Midbrain (tissue), 1 donor: Measurements from ENCODE around the gene ASAP2.
A peak's percentile ranks its signal among the peaks of the same experiment; 100 is the strongest.

Experiments
- DNase-seq: peaks from one replicate; lab custom pipeline; 2025; lab: John Stamatoyannopoulos, UW

Gene ASAP2

GRCh38 chr2:9231291-9232165 lies 24.9 kb downstream of the ASAP2 start:
- no peak for DNase-seq

DNA sequence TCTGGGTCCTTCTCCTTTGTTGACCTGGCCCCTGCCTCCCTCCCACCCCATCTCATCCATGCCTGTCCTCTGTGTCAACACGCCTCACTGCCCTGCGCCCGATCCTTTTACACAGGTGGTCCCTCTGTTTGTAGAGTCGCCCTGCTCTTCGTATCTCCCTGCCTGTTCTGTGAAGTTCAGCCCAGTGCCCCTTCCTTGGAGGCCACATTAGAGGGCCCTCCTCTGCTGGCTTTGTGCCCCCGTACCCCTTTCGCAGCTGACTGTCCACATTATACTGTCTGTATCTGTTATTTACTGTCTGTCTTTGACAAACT lies 25.5 kb downstream of the ASAP2 start:
- no peak for DNase-seq

GRCh38 chr2:9232886-9233285 lies 26.3 kb downstream of the ASAP2 start:
- no peak for DNase-seq

DNA sequence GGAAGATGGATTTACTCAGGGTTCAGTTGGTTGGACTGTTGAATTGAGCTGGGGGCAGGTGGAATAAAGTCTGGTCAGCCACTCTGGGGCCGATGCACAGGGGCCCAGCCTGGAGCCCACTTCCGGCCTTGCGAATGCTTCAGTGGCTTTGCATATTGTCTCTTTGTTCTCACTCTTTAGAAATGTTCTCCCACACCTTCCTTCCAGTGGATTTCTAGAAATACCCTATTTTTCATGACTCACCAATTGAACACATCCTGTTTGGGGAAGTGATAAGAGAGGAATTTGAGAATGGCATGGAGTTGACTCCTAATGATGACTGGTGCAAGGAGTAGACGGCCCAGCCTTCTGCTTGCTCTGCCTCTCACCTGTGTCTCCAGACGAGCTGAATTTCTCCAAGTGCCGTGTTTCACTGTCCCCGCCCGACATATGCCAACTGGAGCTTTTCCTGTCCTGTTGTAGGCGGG lies 28.1 kb downstream of the ASAP2 start:
- DNase-seq = no peak

DNA sequence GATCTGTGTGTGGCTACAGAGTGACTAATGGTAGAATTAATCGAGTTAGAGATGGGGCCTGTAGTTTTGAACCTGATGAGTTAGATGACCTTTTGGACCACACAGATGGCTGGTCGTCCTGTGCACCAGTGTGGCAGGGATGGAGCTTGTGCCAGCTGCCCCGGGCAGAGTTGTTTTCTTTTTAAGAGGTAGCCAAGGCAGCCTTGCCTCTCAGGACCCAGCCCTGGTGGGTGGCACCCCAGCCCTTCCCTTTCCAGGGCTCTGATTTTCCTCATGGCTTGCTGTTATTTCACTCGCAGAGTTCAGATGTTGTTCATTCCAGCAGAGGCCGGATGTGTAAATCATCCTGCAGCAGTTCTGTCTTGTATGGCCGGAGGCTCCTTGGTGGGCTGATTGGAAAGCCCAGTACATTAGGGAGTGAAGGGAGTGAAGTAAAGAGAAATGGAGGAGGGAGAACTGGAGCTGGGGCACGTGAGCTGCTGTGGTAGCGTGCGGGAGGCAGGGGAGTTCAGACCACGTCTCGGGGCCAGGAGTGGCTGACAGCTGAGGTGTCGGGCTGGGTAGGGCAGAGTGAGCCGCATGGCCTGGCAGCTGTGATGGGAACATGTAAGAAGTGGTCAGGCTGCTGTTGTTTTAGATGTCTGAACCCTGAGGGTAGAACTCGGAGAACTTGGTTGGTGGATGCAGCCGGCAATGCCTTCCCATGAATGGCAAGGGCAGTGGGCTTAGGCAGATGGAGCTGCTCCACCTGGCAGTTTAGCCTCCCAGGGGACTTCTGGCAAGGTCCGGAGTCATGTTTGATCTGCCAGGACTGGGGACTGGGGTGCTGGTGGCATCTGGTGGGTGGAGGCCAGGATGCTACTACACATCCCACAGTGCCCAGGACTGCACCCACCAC lies 28.8 kb downstream of the ASAP2 start:
- no peak for DNase-seq

- no peak for DNase-seq
Observed at GRCh38 chr2:9236045-9236344, 29.4 kb downstream of the ASAP2 start.

DNA sequence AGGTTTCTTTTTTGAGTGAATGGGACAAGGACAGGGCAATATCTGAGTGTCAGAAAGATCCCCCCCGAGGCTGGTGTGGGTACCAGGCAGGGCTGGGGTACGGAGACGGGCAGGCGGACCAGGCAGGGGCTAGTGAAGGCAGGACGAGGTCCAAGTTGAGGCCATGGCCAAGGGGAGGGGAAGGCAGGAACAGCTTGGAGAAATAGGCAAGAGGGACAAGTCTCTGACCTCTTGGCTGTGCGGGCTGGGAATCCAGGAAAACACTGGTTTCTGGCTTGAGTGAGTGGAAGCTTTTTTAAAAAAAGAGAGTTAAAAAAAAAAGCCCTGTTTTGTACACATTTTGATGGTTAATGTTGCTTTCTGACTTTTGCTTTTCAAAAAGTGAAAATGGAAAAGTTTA lies 30.3 kb downstream of the ASAP2 start:
- DNase-seq = peak; percentile 22

- DNase-seq = no peak
Observed at GRCh38 chr2:9237831-9238230, 31.2 kb downstream of the ASAP2 start.

DNA sequence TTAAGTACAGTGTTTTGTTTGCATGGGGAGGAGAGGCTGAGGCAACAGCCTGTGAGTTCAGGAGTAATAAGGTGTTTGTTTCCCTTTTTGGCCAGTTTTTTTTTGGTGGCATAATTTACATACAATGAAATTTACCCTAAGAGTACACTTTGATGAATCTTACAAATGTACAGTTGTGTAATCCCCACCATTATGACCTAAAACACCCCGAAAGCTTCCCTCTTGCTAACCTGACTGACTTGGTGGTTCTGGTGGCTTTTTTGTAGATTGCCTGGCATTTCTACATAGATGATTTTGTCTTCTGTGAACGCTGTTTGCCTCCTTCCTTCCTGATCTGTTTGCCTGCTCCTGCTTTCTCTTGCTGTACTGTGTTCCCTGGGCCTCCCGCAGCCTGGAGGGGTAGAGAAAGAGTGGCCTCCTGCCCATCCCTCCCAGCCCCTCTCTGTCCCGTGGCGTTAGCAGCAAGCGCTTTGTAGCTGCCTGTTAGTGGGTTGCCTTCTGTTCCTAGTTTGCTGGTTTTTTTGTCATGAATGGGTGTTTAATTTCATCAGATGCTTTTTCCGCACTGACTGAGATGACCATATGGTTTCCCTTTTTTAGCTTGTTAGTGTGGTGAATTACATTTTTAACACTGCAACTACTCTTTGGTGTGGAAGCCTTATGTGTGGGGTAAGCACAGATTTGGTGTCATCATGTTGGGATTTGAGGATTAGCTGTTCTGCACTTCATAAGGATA lies 32.1 kb downstream of the ASAP2 start:
- no peak for DNase-seq

- DNase-seq = no peak
Observed at GRCh38 chr2:9239616-9240015, 33.0 kb downstream of the ASAP2 start.

GRCh38 chr2:9240745-9241144 lies 34.1 kb downstream of the ASAP2 start:
- DNase-seq = no peak

- no peak for DNase-seq
Observed at GRCh38 chr2:9241233-9241632, 34.6 kb downstream of the ASAP2 start.

DNA sequence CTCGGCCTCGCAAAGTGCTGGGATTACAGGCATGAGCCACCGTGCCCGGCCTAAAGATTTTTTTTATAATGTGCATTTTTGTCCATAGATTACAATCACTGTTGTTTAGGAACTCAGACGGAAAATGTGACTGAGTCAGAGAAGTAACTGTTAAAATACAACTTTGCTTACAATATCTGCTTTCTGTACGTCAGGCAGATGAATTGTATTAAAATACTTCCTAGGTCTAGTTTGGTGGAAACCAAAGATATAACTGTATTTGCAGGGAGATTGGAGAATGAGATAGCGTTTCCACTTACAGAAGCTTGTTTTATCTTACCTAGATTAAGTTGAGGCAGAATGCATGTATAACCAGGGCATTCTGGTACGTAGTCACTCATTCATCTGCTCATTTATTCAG lies 36.7 kb downstream of the ASAP2 start:
- no peak for DNase-seq

DNA sequence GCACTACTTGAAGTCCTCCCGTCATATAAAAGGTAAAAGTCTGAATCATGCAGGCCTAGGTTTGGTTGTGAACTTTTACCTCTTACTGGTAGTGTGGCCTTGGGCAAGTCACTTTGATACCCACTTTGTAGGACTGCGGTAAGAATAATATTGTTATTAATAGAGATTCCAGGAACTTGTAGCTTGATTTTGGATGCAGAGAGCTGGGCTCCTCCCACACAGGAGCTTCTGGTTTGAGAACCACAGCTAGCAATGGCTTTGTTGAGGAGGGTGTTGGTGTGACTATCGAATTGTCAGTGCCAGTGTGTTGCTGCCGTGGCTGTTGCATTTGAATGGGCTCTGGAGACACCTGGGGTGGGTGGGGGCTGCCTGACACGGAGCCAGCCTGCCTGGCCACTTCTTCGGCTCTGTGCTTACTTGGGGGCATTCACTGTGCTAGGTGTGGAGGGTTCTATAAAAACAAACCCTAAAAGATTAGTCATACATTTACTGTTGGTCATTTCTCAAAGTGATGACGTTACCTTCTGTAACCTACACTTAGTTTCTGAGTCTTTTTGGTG lies 38.5 kb downstream of the ASAP2 start:
- no peak for DNase-seq

DNA sequence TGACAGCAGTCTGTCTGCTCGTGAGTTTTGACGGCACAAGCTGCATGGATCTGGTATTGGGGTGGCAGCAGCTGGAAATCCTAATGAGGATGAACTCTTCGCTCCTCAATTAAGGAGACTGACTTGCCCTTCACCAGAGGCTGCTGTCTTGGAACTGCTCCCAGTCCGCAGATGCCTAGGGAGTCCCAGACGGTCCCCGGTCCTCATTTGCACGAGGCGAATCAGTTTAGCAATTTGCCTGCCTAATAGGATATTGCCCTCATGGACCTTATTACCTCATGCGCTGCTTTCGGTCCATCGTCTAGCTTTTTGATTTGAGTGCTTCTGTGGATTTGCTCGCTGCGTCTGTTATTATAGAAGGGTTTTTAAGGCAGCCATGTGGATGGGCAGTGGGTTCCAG lies 40.6 kb downstream of the ASAP2 start:
- DNase-seq = no peak

DNA sequence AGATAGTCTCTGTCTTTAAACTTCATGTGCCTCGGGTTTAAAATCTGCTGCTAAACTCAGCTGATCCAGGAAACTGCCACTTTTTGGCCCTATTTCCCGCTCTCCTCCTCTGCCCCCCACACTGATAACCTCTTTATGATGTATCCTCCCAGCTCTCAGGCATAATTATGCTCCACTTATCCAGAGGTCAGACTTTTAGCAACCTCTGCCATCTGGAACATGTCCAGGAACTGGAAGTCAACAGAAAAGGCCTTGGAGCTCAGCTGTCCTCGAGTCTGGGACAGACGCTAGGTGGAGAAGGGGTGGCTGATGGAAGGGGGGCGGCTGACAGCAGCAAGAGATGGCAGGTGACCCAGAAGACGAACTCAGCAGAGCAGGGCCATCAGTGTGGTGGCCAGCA lies 41.2 kb downstream of the ASAP2 start:
- no peak for DNase-seq

- no peak for DNase-seq
Observed at GRCh38 chr2:9248363-9248762, 41.8 kb downstream of the ASAP2 start.

GRCh38 chr2:9249020-9249800 lies 42.6 kb downstream of the ASAP2 start:
- no peak for DNase-seq

DNA sequence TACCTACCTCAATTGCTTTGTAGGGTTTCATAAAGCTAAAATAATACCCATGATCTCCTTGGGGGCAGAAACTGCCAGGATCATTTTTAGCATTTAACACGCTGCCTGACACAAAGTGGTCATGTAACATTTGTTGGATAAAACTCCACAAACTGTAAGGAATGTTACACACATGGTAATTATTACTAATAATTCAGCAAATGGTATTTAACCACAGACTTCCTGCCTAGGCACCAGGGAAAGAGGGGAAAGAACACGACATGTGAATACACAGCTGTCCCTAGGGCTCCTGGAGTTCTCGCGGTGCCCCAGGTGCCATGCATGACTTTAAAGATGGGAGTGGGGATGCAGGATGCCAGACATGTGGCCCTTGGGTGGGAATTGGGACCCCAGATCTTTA lies 43.5 kb downstream of the ASAP2 start:
- no peak for DNase-seq

DNA sequence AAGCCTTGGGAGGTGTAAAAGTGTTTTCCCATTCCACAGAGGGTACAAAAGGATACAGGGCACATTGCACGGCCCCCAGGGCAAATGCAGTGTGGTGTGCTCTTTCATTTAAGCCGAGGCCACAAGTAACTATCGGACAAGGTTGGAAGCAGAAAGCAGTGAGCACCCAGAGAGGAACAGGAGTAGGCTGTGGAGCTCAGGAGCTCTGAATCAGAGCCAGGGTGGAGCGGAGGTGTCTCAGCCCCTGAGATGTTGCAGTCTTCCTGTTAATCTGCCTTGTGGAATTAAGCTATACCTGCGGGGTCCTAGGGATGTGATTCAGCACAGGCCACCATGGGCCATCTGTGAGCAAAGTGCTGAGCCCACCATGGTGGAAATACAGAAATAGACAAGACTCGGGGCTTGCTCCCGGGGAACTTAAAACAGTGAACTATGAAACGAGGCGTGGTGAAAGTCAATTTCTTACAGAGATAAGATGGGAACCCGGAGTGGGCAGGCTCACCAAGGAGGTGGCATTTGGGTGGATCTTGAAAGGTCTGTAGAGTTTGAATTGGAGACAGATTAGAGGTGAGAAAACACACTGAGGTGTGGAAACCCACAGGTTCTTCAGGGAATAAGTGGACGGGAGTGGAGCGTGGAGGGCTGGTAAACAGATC lies 44.0 kb downstream of the ASAP2 start:
- DNase-seq = no peak
